ENCODE measurements around the gene COX7B2. TPM values are rescaled to one million over a fixed set of nuclear protein-coding genes. Genes with fewer than 3 reads are reported as not detected.

COX7B2 gene
- total and polyA plus RNA-seq, 2 donors (not counting 1 experiment from before 2014, with no cell fraction given) = not detected

GRCh38 chr4:46937493-46937892 lies 28.4 kb upstream of the COX7B2 start:
- TF ChIP-seq CTCF (IDR thresholded peaks at IDR 0.05) (no peak), EZH2 (IDR thresholded peaks at IDR 0.05; ENCODE audit: borderline replicate concordance, insufficient read depth, low read depth, low read length, poor library complexity, severe bottlenecking) (no peak)
- DNase-seq = no peak
- no peaks in the 10 kb centered on the region for H3K36me3 ChIP-seq (replicated peaks in 1 of 2; ENCODE audit: control extremely low read depth in 1 of 2, control insufficient read depth in 1 of 2, extremely low read depth in 1 of 2, insufficient read depth in 2 of 2, low read length in 1 of 2)
- no peaks in the 10 kb centered on the region for H3K27me3 ChIP-seq (replicated peaks in 1 of 4; ENCODE audit: control extremely low read depth in 1 of 4, control insufficient read depth in 3 of 4, insufficient read depth in 4 of 4, low read length in 3 of 4)
- Mint-ChIP-seq H3K27ac (no peak overlapping the region), H3K4me1 (no peaks in the 10 kb centered on the region), H3K4me3 (no peak overlapping the region), H3K9me3 (ENCODE audit: insufficient read depth) (no peaks in the 10 kb centered on the region), H3K27me3 (no peaks in the 10 kb centered on the region)
- H2AFZ ChIP-seq (ENCODE audit: insufficient read depth, low read depth, low read length, poor library complexity, severe bottlenecking) = no peak overlapping the region
- intact Hi-C loops (cut with micrococcal nuclease) = loop anchor here (10.0 kb wide), 1 partner anchor 627 kb away; no protein-coding TSS in a partner anchor
- H3K9ac ChIP-seq (ENCODE audit: low read length) = no peak overlapping the region
- no peaks in the 10 kb centered on the region for H3K79me2 ChIP-seq (ENCODE audit: control insufficient read depth, insufficient read depth, low read length)
- no peak overlapping the region for H3K27ac ChIP-seq (ENCODE audit: low read length in 2 of 2)
- ATAC-seq (ENCODE audit: low read depth) = no peak
- POLR2A ChIA-PET = no interaction called here
- CTCF ChIA-PET = no interaction called here
- no peak overlapping the region for H3K4me3 ChIP-seq (ENCODE audit: control extremely low read depth in 1 of 5, extremely low read depth in 1 of 5, insufficient read depth in 1 of 5, low read depth in 2 of 5, low read length in 4 of 5)
- H4K20me1 ChIP-seq (ENCODE audit: control insufficient read depth, insufficient read depth, low read length, poor library complexity, severe bottlenecking) = no peaks in the 10 kb centered on the region
- no CpG with 5 or more reads among the region's 1 CpG for WGBS (ENCODE audit: insufficient coverage)
- no peak overlapping the region for H3K4me2 ChIP-seq (replicated peaks; ENCODE audit: low read depth, low read length, poor library complexity, severe bottlenecking)
- no peaks in the 10 kb centered on the region for H3K9me3 ChIP-seq (ENCODE audit: control extremely low read depth in 1 of 3, control insufficient read depth in 2 of 3, insufficient read depth in 1 of 3, low read length in 2 of 3)
- no peaks in the 10 kb centered on the region for H3K4me1 ChIP-seq (ENCODE audit: control insufficient read depth in 2 of 2, insufficient read depth in 2 of 2, low read length in 2 of 2)

- intact Hi-C loops (cut with micrococcal nuclease) = loop anchor here (10.0 kb wide), 1 partner anchor 630 kb away; no protein-coding TSS in a partner anchor
- ChIA-PET CTCF (no interaction called here), POLR2A (no interaction called here)
- Histone ChIP-seq H3K9ac (ENCODE audit: low read length) (no peak overlapping the region), H4K20me1 (ENCODE audit: control insufficient read depth, insufficient read depth, low read length, poor library complexity, severe bottlenecking) (no peaks in the 10 kb centered on the region), H3K36me3 (replicated peaks in 1 of 2; ENCODE audit: control extremely low read depth in 1 of 2, control insufficient read depth in 1 of 2, extremely low read depth in 1 of 2, insufficient read depth in 2 of 2, low read length in 1 of 2) (no peaks in the 10 kb centered on the region), H3K27me3 (replicated peaks in 1 of 4; ENCODE audit: control extremely low read depth in 1 of 4, control insufficient read depth in 3 of 4, insufficient read depth in 4 of 4, low read length in 3 of 4) (no peaks in the 10 kb centered on the region), H3K27ac (ENCODE audit: low read length in 2 of 2) (no peak overlapping the region), H3K4me2 (replicated peaks; ENCODE audit: low read depth, low read length, poor library complexity, severe bottlenecking) (no peak overlapping the region), H3K9me3 (ENCODE audit: control extremely low read depth in 1 of 3, control insufficient read depth in 2 of 3, insufficient read depth in 1 of 3, low read length in 2 of 3) (no peaks in the 10 kb centered on the region), H3K79me2 (ENCODE audit: control insufficient read depth, insufficient read depth, low read length) (no peaks in the 10 kb centered on the region), H3K4me3 (ENCODE audit: control extremely low read depth in 1 of 5, extremely low read depth in 1 of 5, insufficient read depth in 1 of 5, low read depth in 2 of 5, low read length in 4 of 5) (no peak overlapping the region), H2AFZ (ENCODE audit: insufficient read depth, low read depth, low read length, poor library complexity, severe bottlenecking) (no peak overlapping the region), H3K4me1 (ENCODE audit: control insufficient read depth in 2 of 2, insufficient read depth in 2 of 2, low read length in 2 of 2) (no peaks in the 10 kb centered on the region)
- DNase-seq = no peak
- Mint-ChIP-seq H3K4me1 (no peaks in the 10 kb centered on the region), H3K27ac (no peak overlapping the region), H3K4me3 (no peak overlapping the region), H3K9me3 (ENCODE audit: insufficient read depth) (no peaks in the 10 kb centered on the region), H3K27me3 (no peaks in the 10 kb centered on the region)
- TF ChIP-seq EZH2 (IDR thresholded peaks at IDR 0.05; ENCODE audit: borderline replicate concordance, insufficient read depth, low read depth, low read length, poor library complexity, severe bottlenecking) = no peak
- TF ChIP-seq CTCF (IDR thresholded peaks at IDR 0.05) = no peak
- 90% methylated on average over 1 of the region's 2 CpGs for WGBS (ENCODE audit: insufficient coverage)
- ATAC-seq (ENCODE audit: low read depth) = no peak
These were observed 25.7 kb upstream of the COX7B2 start for GRCh38 chr4:46934726-46935125.

Measured in B cell (primary cell).